Activated B cell treated with CpG ODN at 0.5 μM for 24 hours (primary cell): ENCODE data around the gene STYK1. TPM values are rescaled to one million over a fixed set of nuclear protein-coding genes. Genes with fewer than 3 reads are reported as not detected.

ENCODE experiments used
- ATAC-seq: fragments of 200-7000 bp; cut with Tn5 transposase; one replicate; pipeline ENCODE4 v1.10.0; 2021; ENCODE audit warnings: low read depth, mild to moderate bottlenecking, moderate library complexity
- CTCF ChIA-PET: fragments of 350-600 bp; sonication (Branson Sonifier 250); formaldehyde crosslinking; loops from one replicate; lab custom pipeline; 2021; ENCODE audit warnings: antibody characterized with exemption; lab: Charles Lee
- POLR2A ChIA-PET: fragments of 350-600 bp; sonication (Branson Sonifier 250); formaldehyde crosslinking; loops from one replicate; lab custom pipeline; 2021; ENCODE audit warnings: antibody characterized with exemption; lab: Charles Lee
- DNase-seq: peaks from one replicate; pipeline ENCODE4 v3.0.0; 2022
- H3K27ac Mint-ChIP-seq: one replicate; pipeline ENCODE4 v1.8.0; 2020; ENCODE audit warnings: mixed read lengths
- H3K27me3 Mint-ChIP-seq: one replicate; pipeline ENCODE4 v1.8.0; 2021; ENCODE audit warnings: mixed read lengths
- H3K36me3 Mint-ChIP-seq: one replicate; pipeline ENCODE4 v1.8.0; 2021; ENCODE audit warnings: low read depth, mixed read lengths
- H3K4me1 Mint-ChIP-seq: one replicate; pipeline ENCODE4 v1.8.0; 2021; ENCODE audit warnings: mixed read lengths
- H3K4me3 Mint-ChIP-seq: one replicate; pipeline ENCODE4 v1.8.0; 2020; ENCODE audit warnings: mild to moderate bottlenecking, mixed read lengths
- H3K9me3 Mint-ChIP-seq: one replicate; pipeline ENCODE4 v1.8.0; 2020; ENCODE audit warnings: mixed read lengths
- CTCF ChIP-seq: fragments of 200-600 bp; IDR thresholded peaks from one replicate; pipeline ENCODE4 v1.8.0; 2022; ENCODE audit warnings: antibody characterized with exemption, mild to moderate bottlenecking
- intact Hi-C: fragments of 100-400 bp; cut with micrococcal nuclease; formaldehyde crosslinking; loops from one replicate; pipeline ENCODE4 v1.15.1; 2024
- total RNA-seq: library from RNA; stranded (reverse); gene quantifications from 2 replicates; pipeline ENCODE4 v1.2.3, GENCODE V29; 2022

The STYK1 gene
- total RNA-seq, 1 donor from 2014 or later, result not detected

- intact Hi-C loops, result no loop called here
- DNase-seq (no peak), ATAC-seq (no peak)
- Mint-ChIP-seq H3K4me1 (peaks cover 14% of the 10 kb centered on the region), H3K36me3 (no peaks in the 10 kb centered on the region), H3K4me3 (peak overlapping the region; percentile 33), H3K27me3 (peaks cover 9% of the 10 kb centered on the region), H3K27ac (no peak overlapping the region), H3K9me3 (no peaks in the 10 kb centered on the region)
- no peak for TF ChIP-seq CTCF
- ChIA-PET CTCF (no interaction called here), POLR2A (no interaction called here)
Observed at GRCh38 chr12:10668526-10668925, 5.3 kb downstream of the STYK1 start.

GRCh38 chr12:10667581-10667980 lies 6.3 kb downstream of the STYK1 start:
- peaks cover 8% of the 10 kb centered on the region for H3K4me1 Mint-ChIP-seq

GRCh38 chr12:10664499-10664898 lies 9.4 kb downstream of the STYK1 start:
- Mint-ChIP-seq H3K36me3 (no peaks in the 10 kb centered on the region), H3K4me1 (peaks cover 5% of the 10 kb centered on the region), H3K27me3 (peaks cover 9% of the 10 kb centered on the region), H3K4me3 (no peak overlapping the region), H3K27ac (no peak overlapping the region), H3K9me3 (no peaks in the 10 kb centered on the region)
- ATAC-seq, result no peak
- no peak for TF ChIP-seq CTCF
- POLR2A ChIA-PET, result no interaction called here
- CTCF ChIA-PET, result no interaction called here
- intact Hi-C loops, result no loop called here
- DNase-seq, result no peak

More at GRCh38 chr12:10667581-10667980, 6.3 kb downstream of the STYK1 start:
- no peak for TF ChIP-seq CTCF
- H3K4me3 Mint-ChIP-seq, result no peak overlapping the region
- H3K27ac Mint-ChIP-seq, result no peak overlapping the region
- ChIA-PET CTCF (no interaction called here), POLR2A (no interaction called here)
- H3K36me3 Mint-ChIP-seq, result no peaks in the 10 kb centered on the region
- intact Hi-C loops, result no loop called here
- DNase-seq (no peak), ATAC-seq (no peak)
- H3K27me3 Mint-ChIP-seq, result peaks cover 7% of the 10 kb centered on the region
- H3K9me3 Mint-ChIP-seq, result no peaks in the 10 kb centered on the region

- H3K4me3 Mint-ChIP-seq, result no peak overlapping the region
- no peaks in the 10 kb centered on the region for H3K36me3 Mint-ChIP-seq
- ChIA-PET POLR2A (no interaction called here), CTCF (no interaction called here)
- intact Hi-C loops, result no loop called here
- H3K27me3 Mint-ChIP-seq, result peaks cover 7% of the 10 kb centered on the region
- ATAC-seq, result no peak
- H3K4me1 Mint-ChIP-seq, result peaks cover 5% of the 10 kb centered on the region
- no peaks in the 10 kb centered on the region for H3K9me3 Mint-ChIP-seq
- TF ChIP-seq CTCF, result no peak
- no peak overlapping the region for H3K27ac Mint-ChIP-seq
- DNase-seq, result no peak
Observed at GRCh38 chr12:10663869-10664268, 10.0 kb downstream of the STYK1 start.

GRCh38 chr12:10661338-10661737 lies 12.5 kb downstream of the STYK1 start:
- H3K9me3 Mint-ChIP-seq, result peaks cover 5% of the 10 kb centered on the region
- peaks cover 7% of the 10 kb centered on the region for H3K27me3 Mint-ChIP-seq
- no peak for DNase-seq
- no peak for ATAC-seq
- intact Hi-C loops, result no loop called here
- H3K4me1 Mint-ChIP-seq, result no peaks in the 10 kb centered on the region
- ChIA-PET CTCF (no interaction called here), POLR2A (no interaction called here)
- H3K4me3 Mint-ChIP-seq, result no peak overlapping the region
- no peak overlapping the region for H3K27ac Mint-ChIP-seq
- no peaks in the 10 kb centered on the region for H3K36me3 Mint-ChIP-seq
- no peak for TF ChIP-seq CTCF
